CD14-positive monocyte (primary cell): Measurements from ENCODE around the gene PUM1. TPM values are rescaled to one million over a fixed set of nuclear protein-coding genes. Genes with fewer than 3 reads are reported as not detected.
"Not testable (repeated sequence)": the region's sequence is repeated elsewhere in the genome, so short reads cannot be mapped to it uniquely, and the experiment has no call there.

Experiments
- DNase-seq, 3 donors: peaks; one replicate each; pipeline ENCODE4 v3.0.0-alpha.2; 2011 to 2022
- H2AFZ ChIP-seq: 2 replicates; pipeline ENCODE4 v1.6.0; 2012; ENCODE audit warnings: mild to moderate bottlenecking, low read depth, low read length, inconsistent platforms; ENCODE audit not compliant: insufficient read depth, poor library complexity, severe bottlenecking
- H3K27ac ChIP-seq, 2 donors: 1 replicate in 1 of 2; 2 replicates in 1 of 2; pipeline ENCODE4 v1.5.1; 2012 to 2013; ENCODE audit warnings: low read length in 2 of 2, control low read depth in 1 of 2, inconsistent platforms in 1 of 2, low read depth in 1 of 2, mild to moderate bottlenecking in 1 of 2
- H3K27me3 ChIP-seq, 2 donors: one replicate each; pipeline versions ENCODE4 v1.6.0 to v1.6.1; 2011 to 2013; ENCODE audit warnings: low read length in 2 of 2; ENCODE audit not compliant: control insufficient read depth in 2 of 2, insufficient read depth in 2 of 2
- H3K36me3 ChIP-seq, 2 donors: replicated peaks in 1 of 2; 1 replicate in 1 of 2; 2 replicates in 1 of 2; pipeline versions ENCODE4 v1.5.1 to v1.6.1; 2012 to 2013; ENCODE audit warnings: low read length in 2 of 2, control low read depth in 1 of 2, inconsistent platforms in 1 of 2, mild to moderate bottlenecking in 1 of 2; ENCODE audit not compliant: insufficient read depth in 2 of 2, control insufficient read depth in 1 of 2
- H3K4me1 ChIP-seq, 2 donors: 1 replicate in 1 of 2; 2 replicates in 1 of 2; pipeline versions ENCODE4 v1.5.1 to v1.6.1; 2012 to 2013; ENCODE audit warnings: low read length in 2 of 2, control low read depth in 1 of 2, inconsistent platforms in 1 of 2, mild to moderate bottlenecking in 1 of 2, moderate library complexity in 1 of 2; ENCODE audit not compliant: insufficient read depth in 2 of 2, control insufficient read depth in 1 of 2
- H3K4me2 ChIP-seq: replicated peaks from 2 replicates; pipeline ENCODE3; 2012; ENCODE audit warnings: low read length, moderate library complexity, mild to moderate bottlenecking; ENCODE audit not compliant: poor library complexity, severe bottlenecking; ENCODE audit errors: extremely low read depth
- H3K4me3 ChIP-seq, 3 experiments: fragments of 200-600 bp in 1 of 3; sonication (generic) in 1 of 3; replicated peaks in 1 of 3; 1 replicate in 2 of 3; 2 replicates in 1 of 3; pipeline ENCODE4 v1.5.1; 2011 to 2013; ENCODE audit warnings: low read length in 3 of 3, mild to moderate bottlenecking in 3 of 3, control low read depth in 2 of 3, low read depth in 2 of 3, inconsistent platforms in 1 of 3, moderate library complexity in 1 of 3
- H3K79me2 ChIP-seq: 2 replicates; pipeline ENCODE4 v1.6.0; 2012; ENCODE audit warnings: mild to moderate bottlenecking, control low read depth, inconsistent platforms, low read length, moderate library complexity; ENCODE audit not compliant: insufficient read depth
- H3K9ac ChIP-seq: 2 replicates; pipeline ENCODE4 v1.6.0; 2017; ENCODE audit warnings: low read length, mild to moderate bottlenecking; ENCODE audit not compliant: insufficient read depth, poor library complexity, severe bottlenecking
- H3K9me3 ChIP-seq, 2 donors: replicated peaks in 1 of 2; 1 replicate in 1 of 2; 2 replicates in 1 of 2; pipeline versions ENCODE4 v1.5.1 to v1.6.1; 2012 to 2013; ENCODE audit warnings: low read length in 2 of 2, control low read depth in 1 of 2; ENCODE audit not compliant: control insufficient read depth in 1 of 2, insufficient read depth in 1 of 2
- H4K20me1 ChIP-seq: 2 replicates; pipeline ENCODE4 v1.6.0; 2012; ENCODE audit warnings: mild to moderate bottlenecking, low read length, control low read depth, moderate library complexity; ENCODE audit not compliant: insufficient read depth
- H3K27ac Mint-ChIP-seq, 7 donors: one replicate each; pipeline ENCODE4 v1.8.0; 2020; ENCODE audit warnings: mild to moderate bottlenecking in 7 of 7, mixed read lengths in 7 of 7, moderate library complexity in 6 of 7, inconsistent platforms in 2 of 7
- H3K27me3 Mint-ChIP-seq, 3 donors: one replicate each; pipeline ENCODE4 v1.8.0; 2021 to 2022; ENCODE audit warnings: low read depth in 3 of 3, mild to moderate bottlenecking in 3 of 3, mixed read lengths in 3 of 3, moderate library complexity in 3 of 3, inconsistent platforms in 1 of 3
- H3K36me3 Mint-ChIP-seq, 2 donors: one replicate each; pipeline ENCODE4 v1.8.0; 2020; ENCODE audit warnings: mixed read lengths in 2 of 2, inconsistent platforms in 1 of 2, mild to moderate bottlenecking in 1 of 2
- H3K4me1 Mint-ChIP-seq: one replicate; pipeline ENCODE4 v1.8.0; 2020; ENCODE audit warnings: mild to moderate bottlenecking, mixed read lengths
- H3K4me3 Mint-ChIP-seq, 2 donors: one replicate each; pipeline ENCODE4 v1.8.0; 2020; ENCODE audit warnings: mild to moderate bottlenecking in 2 of 2, mixed read lengths in 2 of 2, moderate library complexity in 1 of 2
- H3K9me3 Mint-ChIP-seq, 7 donors: one replicate each; pipeline ENCODE4 v1.8.0; 2020 to 2022; ENCODE audit warnings: mixed read lengths in 7 of 7, mild to moderate bottlenecking in 6 of 7, moderate library complexity in 6 of 7, inconsistent platforms in 2 of 7
- CTCF ChIP-seq: fragments of 200-600 bp; IDR thresholded peaks from one replicate; pipeline ENCODE4 v1.8.0; 2022; ENCODE audit warnings: antibody characterized with exemption, mild to moderate bottlenecking
- whole genome bisulfite sequencing: methylation state at CpG from one replicate; pipeline ENCODE4 v1.1.5; 2013; ENCODE audit warnings: missing lambda C conversion rate; ENCODE audit not compliant: insufficient coverage; 5-methylcytosine and 5-hydroxymethylcytosine counted together
- intact Hi-C, 2 donors: fragments of 100-400 bp; cut with micrococcal nuclease; formaldehyde crosslinking; loops; one replicate each; pipeline versions ENCODE4 v1.15.0 to v1.15.1; 2023
- polyA plus RNA-seq, 3 donors: library from polyadenylated mRNA; depleted of rRNA in 1 of 3; unstranded in 2 of 3; stranded (reverse) in 1 of 3; fragments of 300-500 nt in 2 of 3; fragments of >200 nt in 1 of 3; fragmentation: Illumina TruSeq in 2 of 3; gene quantifications; 1 replicate in 2 of 3; 2 replicates in 1 of 3; pipeline ENCODE4 v1.2.3, GENCODE V29; 2012 to 2021

Gene PUM1
- polyA plus RNA-seq, 3 donors, result 55.0 to 86.1 (median 62.4) TPM

- Histone ChIP-seq H3K79me2 (peaks cover 99% of the 10 kb centered on the region), H3K9me3 (no peaks in the 10 kb centered on the region), H3K4me1 (no peaks in the 10 kb centered on the region), H3K36me3 (peaks cover 4 to 58% of the 10 kb centered on the region in 2 donors), H3K9ac (no peak overlapping the region), H3K27ac (peak overlapping the region in 1 of 2 donors; percentile 11), H3K4me3 (no peak overlapping the region), H4K20me1 (peaks cover 100% of the 10 kb centered on the region), H3K4me2 (no peak overlapping the region), H2AFZ (no peak overlapping the region), H3K27me3 (no peaks in the 10 kb centered on the region)
- no peak for DNase-seq
- TF ChIP-seq CTCF, result no peak
- Mint-ChIP-seq H3K27ac (peak overlapping the region in 3 of 7 donors; percentile 25 to 75 (median 31)), H3K9me3 (peaks cover 0 to 2% (median 0%) of the 10 kb centered on the region in 7 donors), H3K27me3 (peaks cover 0 to 1% (median 0%) of the 10 kb centered on the region in 3 donors), H3K4me3 (no peak overlapping the region), H3K36me3 (peaks cover 35 to 64% of the 10 kb centered on the region in 2 donors), H3K4me1 (peaks cover 11% of the 10 kb centered on the region)
- intact Hi-C loops, result no loop called here
Observed at GRCh38 chr1:31041529-31041928, 24.0 kb downstream of the PUM1 start.

GRCh38 chr1:31040038-31040437, 25.5 kb downstream of the PUM1 start:
- Mint-ChIP-seq H3K9me3 (peaks cover 0 to 2% (median 0%) of the 10 kb centered on the region in 7 donors), H3K4me3 (no peak overlapping the region), H3K4me1 (peaks cover 16% of the 10 kb centered on the region), H3K36me3 (peaks cover 33 to 63% of the 10 kb centered on the region in 2 donors), H3K27me3 (peaks cover 0 to 1% (median 0%) of the 10 kb centered on the region in 3 donors), H3K27ac (peak overlapping the region in 1 of 7 donors; percentile 29)
- H3K9ac ChIP-seq, result no peak overlapping the region
- H2AFZ ChIP-seq, result no peak overlapping the region
- no peaks in the 10 kb centered on the region for H3K4me1 ChIP-seq
- H3K4me2 ChIP-seq, result no peak overlapping the region
- peaks cover 99% of the 10 kb centered on the region for H3K79me2 ChIP-seq
- WGBS, result 100% methylated on average over 1 of the region's 3 CpGs
- no peak overlapping the region for H3K27ac ChIP-seq
- no peaks in the 10 kb centered on the region for H3K9me3 ChIP-seq
- no peak for TF ChIP-seq CTCF
- peaks cover 100% of the 10 kb centered on the region for H4K20me1 ChIP-seq
- intact Hi-C loops, result no loop called here
- no peak for DNase-seq
- H3K27me3 ChIP-seq, result no peaks in the 10 kb centered on the region
- H3K36me3 ChIP-seq, result peaks cover 4 to 66% of the 10 kb centered on the region in 2 donors
- no peak overlapping the region for H3K4me3 ChIP-seq

- H3K4me3 Mint-ChIP-seq, intact Hi-C loops, H3K27ac ChIP-seq, H3K9ac ChIP-seq, H3K4me1 ChIP-seq, H3K27me3 ChIP-seq, DNase-seq, H3K9me3 ChIP-seq, H3K27me3 Mint-ChIP-seq, H3K4me3 ChIP-seq, H2AFZ ChIP-seq, H3K4me2 ChIP-seq, H3K9me3 Mint-ChIP-seq: not testable (repeated sequence)
- WGBS, result 79% methylated on average over 2 of the region's 5 CpGs
- peaks cover 99% of the 10 kb centered on the region for H3K79me2 ChIP-seq
- H4K20me1 ChIP-seq, result peaks cover 100% of the 10 kb centered on the region
- H3K27ac Mint-ChIP-seq, result peak overlapping the region in 1 of 7 donors; percentile 20
- peaks cover 4 to 63% of the 10 kb centered on the region in 2 donors for H3K36me3 ChIP-seq
- peaks cover 23% of the 10 kb centered on the region for H3K4me1 Mint-ChIP-seq
- peaks cover 36 to 61% of the 10 kb centered on the region in 2 donors for H3K36me3 Mint-ChIP-seq
Observed at GRCh38 chr1:31038935-31039334, 26.6 kb downstream of the PUM1 start.
